Activated CD8-positive, alpha-beta memory T cell treated with anti-CD3 and anti-CD28 coated beads for 24 hours (primary cell): ENCODE measurements around the gene PRR33.
"Not testable (repeated sequence)": the region's sequence is repeated elsewhere in the genome, so short reads cannot be mapped to it uniquely, and the experiment has no call there.

ENCODE experiments used
- DNase-seq: peaks from one replicate; pipeline ENCODE4 v3.0.0-alpha.2; 2020

The PRR33 gene

DNA sequence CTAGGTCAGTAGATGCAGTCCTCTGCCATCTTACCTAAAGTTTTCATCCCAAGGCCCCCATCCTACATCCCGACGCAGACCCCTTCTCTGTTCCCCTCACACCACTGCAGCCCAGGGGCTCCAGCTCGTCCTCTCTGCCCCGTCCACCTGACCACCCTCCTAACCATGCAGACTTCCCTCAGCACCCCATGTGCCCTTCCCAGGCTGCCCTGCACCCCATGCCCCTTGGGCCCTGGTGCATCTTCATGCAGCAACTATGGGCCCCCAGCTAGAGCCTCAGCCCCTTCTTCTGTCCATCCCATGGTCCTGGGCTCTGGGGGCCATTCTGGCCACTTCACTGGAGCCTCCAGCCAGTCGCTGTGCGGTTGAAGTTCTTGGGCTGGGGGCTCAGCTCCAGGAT, 2.9 kb downstream of the PRR33 start:
- no peak for DNase-seq

- peak; percentile 65 for DNase-seq
Measured at GRCh38 chr11:1888347-1888753, 3.3 kb downstream of the PRR33 start.

GRCh38 chr11:1887451-1888346, 4.0 kb downstream of the PRR33 start:
- peak; percentile 59 for DNase-seq

- DNase-seq = not testable (repeated sequence)
Measured at GRCh38 chr11:1886551-1886950, 5.1 kb downstream of the PRR33 start.

DNA sequence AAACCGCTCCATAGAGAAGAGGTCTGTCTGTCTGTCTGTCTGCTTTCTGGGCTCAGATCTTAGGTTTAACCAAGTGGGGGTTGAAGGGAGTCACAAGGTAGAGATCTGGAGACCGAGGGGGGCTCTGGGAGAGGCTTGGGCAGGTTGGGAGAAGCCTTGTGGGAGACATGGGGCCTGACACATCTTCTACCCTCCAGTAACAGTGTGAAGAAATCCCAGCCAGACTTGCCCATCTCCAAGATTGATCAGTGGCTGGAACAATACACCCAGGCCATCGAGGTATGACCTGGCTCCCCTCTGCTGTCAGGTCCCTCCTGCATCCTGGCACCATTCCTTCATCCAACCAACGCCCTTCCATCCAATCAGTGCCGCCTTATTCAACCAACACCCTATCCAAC, 7.4 kb downstream of the PRR33 start:
- no peak for DNase-seq

- no peak for DNase-seq
Measured at GRCh38 chr11:1883346-1884302, 8.1 kb downstream of the PRR33 start.

GRCh38 chr11:1882265-1883238, 9.1 kb downstream of the PRR33 start:
- DNase-seq = peak; percentile 95

- DNase-seq = peak; percentile 57
Measured at GRCh38 chr11:1881442-1882264, 10.0 kb downstream of the PRR33 start.

GRCh38 chr11:1880746-1881441, 10.8 kb downstream of the PRR33 start:
- peak; percentile 66 for DNase-seq

- peak; percentile 60 for DNase-seq
Measured at GRCh38 chr11:1879941-1880720, 11.6 kb downstream of the PRR33 start.

DNA sequence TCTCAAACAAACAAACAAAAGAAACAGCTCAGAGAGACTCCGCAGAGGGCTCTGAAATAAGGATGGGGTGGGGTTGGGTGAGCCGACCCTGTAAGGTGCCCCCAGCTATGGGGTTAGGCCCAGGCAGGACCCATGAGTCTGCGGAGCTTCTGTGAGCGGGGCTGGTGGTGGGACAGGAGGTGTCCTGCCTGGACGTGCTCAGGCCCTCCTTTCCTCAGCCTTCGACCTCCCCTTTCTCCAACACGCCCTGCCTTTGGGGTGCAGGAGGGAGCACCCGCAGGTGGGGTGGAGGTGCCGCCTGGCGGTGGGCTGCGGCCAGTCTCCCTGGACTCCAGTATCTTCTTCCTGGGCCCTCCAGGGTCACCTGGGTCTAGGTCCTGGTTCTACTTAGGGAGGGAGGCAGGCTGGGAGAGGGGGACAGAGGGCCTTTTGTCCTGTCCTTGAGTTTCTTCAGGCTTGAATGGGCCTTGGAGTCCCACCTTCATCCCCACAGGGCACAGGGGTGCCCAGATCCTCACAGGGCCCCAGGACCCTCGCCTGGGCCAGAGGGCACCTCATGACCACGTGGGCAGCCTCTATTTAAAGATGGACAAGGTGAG, 12.3 kb downstream of the PRR33 start:
- DNase-seq = no peak

DNA sequence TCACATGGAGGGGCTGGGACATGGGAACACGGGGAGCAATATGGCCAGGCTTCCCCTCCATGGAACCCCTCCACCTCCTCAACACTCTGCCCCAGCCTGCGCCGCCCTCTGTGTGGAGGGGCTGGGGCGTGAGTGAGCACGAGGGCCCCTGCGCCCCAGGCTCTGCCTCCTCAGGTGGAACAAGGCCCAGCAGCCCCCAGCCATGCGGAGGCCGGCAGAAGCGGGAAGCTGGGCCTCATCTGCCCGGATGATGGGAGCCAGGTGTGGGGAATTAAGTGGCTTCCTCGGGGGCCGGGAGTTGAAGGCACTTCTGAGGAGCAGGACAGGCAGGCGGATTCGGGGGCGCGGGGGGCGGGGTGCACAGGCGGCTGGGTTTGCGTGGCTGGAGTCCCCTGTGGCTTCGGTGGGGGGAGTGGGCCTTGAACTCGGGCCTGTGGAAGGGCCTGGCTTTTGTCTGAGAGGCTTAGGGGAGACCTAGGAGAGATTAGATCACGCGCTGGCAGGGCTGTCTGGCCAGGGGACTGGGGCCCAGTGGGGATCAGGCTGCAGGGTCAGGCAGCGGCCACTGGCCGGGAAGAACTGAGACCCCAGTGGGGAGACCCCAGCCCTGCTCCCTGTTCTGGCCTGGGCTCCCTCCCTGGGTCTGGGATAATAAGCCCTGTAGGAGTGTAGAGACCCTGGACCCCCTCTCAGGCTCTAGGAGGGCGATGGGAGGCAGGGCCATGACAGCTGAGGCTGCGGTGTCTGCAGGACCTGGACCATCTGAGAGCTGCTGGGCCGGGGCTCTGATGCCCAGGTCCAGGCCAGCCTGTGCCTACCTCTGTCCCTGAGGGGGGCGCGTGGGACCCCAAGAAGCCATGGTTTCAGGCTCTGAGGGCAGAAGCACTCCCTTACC, 13.3 kb downstream of the PRR33 start:
- DNase-seq = no peak

DNA sequence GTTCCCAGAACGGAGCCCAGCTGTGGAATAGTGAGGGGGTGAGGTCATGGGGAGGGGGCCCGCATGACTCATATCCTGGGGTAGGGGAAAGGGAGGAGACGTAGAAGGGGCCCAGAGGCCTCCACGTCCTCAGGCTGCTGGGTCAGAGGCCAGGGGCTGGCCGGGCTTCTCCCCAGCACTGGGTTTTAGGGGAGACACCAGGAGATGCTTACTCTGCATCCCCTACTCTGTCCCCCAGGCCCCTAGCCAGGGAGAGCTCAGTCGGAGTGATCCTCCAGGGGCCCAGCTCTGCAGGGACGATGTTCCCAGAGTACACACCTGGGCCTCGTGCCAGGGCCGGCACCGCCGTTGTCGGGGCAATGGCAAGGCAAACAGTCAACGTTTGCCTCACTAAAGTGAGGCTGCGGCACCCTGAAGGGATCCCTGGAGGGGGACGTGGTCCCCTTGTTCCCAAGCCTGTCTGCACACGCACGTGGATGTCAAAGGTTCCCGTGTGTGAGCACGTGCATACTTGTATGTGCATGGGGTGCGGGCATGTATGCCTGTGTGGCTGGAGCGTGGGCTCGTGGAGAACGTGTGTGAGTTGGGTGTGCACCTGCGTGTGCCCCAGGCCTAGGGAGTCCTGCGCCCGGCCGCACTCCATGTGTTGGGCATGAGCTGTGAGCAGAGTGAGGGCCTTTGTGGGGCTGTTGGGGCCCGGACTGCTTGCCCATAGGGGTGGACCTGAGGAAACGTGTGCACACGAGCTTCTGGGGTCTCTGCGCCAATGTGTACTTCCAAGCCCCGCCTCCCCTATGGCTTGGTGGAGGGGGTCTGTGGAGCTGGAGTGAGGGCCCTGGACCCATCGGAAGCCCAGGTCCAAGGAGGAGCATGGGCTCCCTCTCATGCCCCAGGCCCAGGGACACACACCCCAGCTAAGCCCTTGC, 14.2 kb downstream of the PRR33 start:
- peak; percentile 54 for DNase-seq

GRCh38 chr11:1876361-1877063, 15.2 kb downstream of the PRR33 start:
- DNase-seq = no peak

- not testable (repeated sequence) for DNase-seq
Measured at GRCh38 chr11:1875851-1876301, 15.8 kb downstream of the PRR33 start.

GRCh38 chr11:1875093-1875850, 16.4 kb downstream of the PRR33 start:
- no peak for DNase-seq
